B cell (primary cell): ENCODE data around the gene SLIT3. TPM values are rescaled to one million over a fixed set of nuclear protein-coding genes. Genes with fewer than 3 reads are reported as not detected.

ENCODE experiments used
- ATAC-seq: fragments of 200-7000 bp; cut with Tn5 transposase; one replicate; pipeline ENCODE4 v1.10.0; 2021; ENCODE audit warnings: low read depth, mild to moderate bottlenecking, moderate number of reproducible peaks, moderate library complexity
- CTCF ChIA-PET: fragments of 350-600 bp; sonication (Branson Sonifier 250); formaldehyde crosslinking; loops from one replicate; lab custom pipeline; 2021; ENCODE audit warnings: antibody characterized with exemption, inconsistent platforms; lab: Charles Lee
- POLR2A ChIA-PET: fragments of 350-600 bp; sonication (Branson Sonifier 250); formaldehyde crosslinking; loops from one replicate; lab custom pipeline; 2021; ENCODE audit warnings: antibody characterized with exemption; lab: Charles Lee
- DNase-seq: peaks from one replicate; pipeline ENCODE4 v3.0.0; 2013
- H2AFZ ChIP-seq: 2 replicates; pipeline ENCODE4 v1.6.1; 2012; ENCODE audit warnings: mild to moderate bottlenecking, low read depth, low read length; ENCODE audit not compliant: insufficient read depth, poor library complexity, severe bottlenecking
- H3K27ac ChIP-seq, 2 donors: 1 replicate in 1 of 2; 2 replicates in 1 of 2; pipeline ENCODE4 v1.5.1; 2012 to 2013; ENCODE audit warnings: low read length in 2 of 2, mild to moderate bottlenecking in 2 of 2, moderate library complexity in 1 of 2
- H3K27me3 ChIP-seq, 4 experiments: fragments of 200-600 bp in 1 of 4; sonication (generic) in 1 of 4; replicated peaks in 1 of 4; 1 replicate in 2 of 4; 2 replicates in 2 of 4; pipeline versions ENCODE4 v1.6.1 to v1.7.0; 2013 to 2016; ENCODE audit warnings: low read length in 3 of 4, mild to moderate bottlenecking in 2 of 4, mixed read lengths in 1 of 4, moderate library complexity in 1 of 4; ENCODE audit not compliant: insufficient read depth in 4 of 4, control insufficient read depth in 3 of 4; ENCODE audit errors: control extremely low read depth in 1 of 4
- H3K36me3 ChIP-seq, 2 experiments: replicated peaks in 1 of 2; 1 replicate in 1 of 2; 2 replicates in 1 of 2; pipeline versions ENCODE4 v1.6.1 to v1.7.1; 2013; ENCODE audit warnings: low read length in 1 of 2; ENCODE audit not compliant: insufficient read depth in 2 of 2, control insufficient read depth in 1 of 2; ENCODE audit errors: control extremely low read depth in 1 of 2, extremely low read depth in 1 of 2
- H3K4me1 ChIP-seq, 2 donors: fragments of 200-600 bp in 1 of 2; sonication (generic) in 1 of 2; 1 replicate in 1 of 2; 2 replicates in 1 of 2; pipeline versions ENCODE4 v1.5.1 to v1.6.1; 2013 to 2017; ENCODE audit warnings: low read length in 2 of 2; ENCODE audit not compliant: control insufficient read depth in 2 of 2, insufficient read depth in 2 of 2
- H3K4me2 ChIP-seq: replicated peaks from 2 replicates; pipeline ENCODE3; 2012; ENCODE audit warnings: mild to moderate bottlenecking, low read depth, low read length; ENCODE audit not compliant: poor library complexity, severe bottlenecking
- H3K4me3 ChIP-seq, 5 experiments: fragments of 200-600 bp in 1 of 5; sonication (generic) in 1 of 5; 1 replicate in 3 of 5; 2 replicates in 2 of 5; pipeline versions ENCODE4 v1.5.1 to v1.7.0; 2011 to 2016; ENCODE audit warnings: low read length in 4 of 5, mild to moderate bottlenecking in 4 of 5, low read depth in 2 of 5, control low read depth in 1 of 5, moderate library complexity in 1 of 5; ENCODE audit not compliant: insufficient read depth in 1 of 5; ENCODE audit errors: control extremely low read depth in 1 of 5, extremely low read depth in 1 of 5
- H3K79me2 ChIP-seq: fragments of 200-600 bp; sonication (generic); one replicate; pipeline ENCODE4 v1.6.0; 2016; ENCODE audit warnings: low read length; ENCODE audit not compliant: control insufficient read depth, insufficient read depth
- H3K9ac ChIP-seq: fragments of 200-600 bp; sonication (generic); 2 replicates; pipeline ENCODE4 v1.6.1; 2017; ENCODE audit warnings: mild to moderate bottlenecking, low read length, moderate library complexity
- H3K9me3 ChIP-seq, 3 donors: one replicate each; pipeline versions ENCODE4 v1.6.1 to v1.7.1; 2013; ENCODE audit warnings: low read length in 2 of 3; ENCODE audit not compliant: control insufficient read depth in 2 of 3, insufficient read depth in 1 of 3; ENCODE audit errors: control extremely low read depth in 1 of 3
- H4K20me1 ChIP-seq: 2 replicates; pipeline ENCODE4 v1.6.0; 2012; ENCODE audit warnings: mild to moderate bottlenecking, low read length; ENCODE audit not compliant: insufficient read depth, control insufficient read depth, poor library complexity, severe bottlenecking
- H3K27ac Mint-ChIP-seq: one replicate; pipeline ENCODE4 v1.8.0; 2021; ENCODE audit warnings: mixed read lengths
- H3K27me3 Mint-ChIP-seq: one replicate; pipeline ENCODE4 v1.8.0; 2021; ENCODE audit warnings: mixed read lengths
- H3K4me1 Mint-ChIP-seq: one replicate; pipeline ENCODE4 v1.8.0; 2021; ENCODE audit warnings: mixed read lengths
- H3K4me3 Mint-ChIP-seq: one replicate; pipeline ENCODE4 v1.8.0; 2021; ENCODE audit warnings: mixed read lengths
- H3K9me3 Mint-ChIP-seq: one replicate; pipeline ENCODE4 v1.8.0; 2022; ENCODE audit warnings: mixed read lengths; ENCODE audit not compliant: insufficient read depth
- CTCF ChIP-seq: fragments of 200-600 bp; IDR thresholded peaks from one replicate; pipeline ENCODE4 v1.8.0; 2022; ENCODE audit warnings: antibody characterized with exemption, mild to moderate bottlenecking
- EZH2 ChIP-seq: IDR thresholded peaks from 2 replicates; pipeline ENCODE4 v1.6.1; 2012; ENCODE audit warnings: borderline replicate concordance, low read depth, mild to moderate bottlenecking, moderate library complexity, low read length; ENCODE audit not compliant: insufficient read depth, poor library complexity, severe bottlenecking
- WGBS: methylation state at CpG from one replicate; pipeline ENCODE4 v1.1.5; 2013; ENCODE audit warnings: missing lambda C conversion rate; ENCODE audit not compliant: insufficient coverage; 5-methylcytosine and 5-hydroxymethylcytosine counted together
- intact Hi-C: fragments of 100-400 bp; cut with micrococcal nuclease; formaldehyde crosslinking; loops from one replicate; pipeline ENCODE4 v1.10.0; 2022
- polyA plus RNA-seq: library from polyadenylated mRNA; depleted of rRNA; stranded (reverse); fragments of >200 nt; gene quantifications from 2 replicates; pipeline ENCODE4 v1.2.3, GENCODE V29; 2012
- total RNA-seq, 2 donors: library from RNA; stranded (reverse); fragments of 120-200 nt in 1 of 2; gene quantifications; 1 replicate in 1 of 2; 2 replicates in 1 of 2; pipeline versions ENCODE4 v1.2.3 to v1.2.4, GENCODE V29; 2013 to 2022

SLIT3 gene
- total and polyA plus RNA-seq, 2 donors (not counting 1 experiment from before 2014, with no cell fraction given) = not detected

DNA sequence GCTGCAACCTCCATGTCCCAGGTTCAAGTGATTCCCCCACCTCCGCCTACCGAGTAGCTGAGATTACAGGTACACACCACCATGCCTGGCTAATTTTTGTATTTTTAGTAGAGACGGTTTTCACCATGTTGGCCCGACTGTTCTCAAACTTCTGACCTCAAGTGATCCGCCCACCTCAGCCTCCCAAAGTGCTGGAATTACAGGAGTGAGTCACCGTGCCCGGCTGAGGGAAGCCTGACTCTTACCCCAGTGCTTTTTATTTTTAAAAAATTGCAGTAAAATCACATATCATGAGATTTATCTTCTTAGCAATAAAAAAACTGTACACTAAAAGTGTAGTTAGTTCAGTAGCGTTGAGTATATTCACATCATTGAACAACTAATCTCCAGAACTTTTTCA is 105.3 kb downstream of the SLIT3 start:
- ATAC-seq (no peak), DNase-seq (no peak)
- Histone ChIP-seq H3K79me2 (no peaks in the 10 kb centered on the region), H3K27ac (no peak overlapping the region), H3K36me3 (no peaks in the 10 kb centered on the region), H3K9me3 (peaks cover 0 to 3% (median 0%) of the 10 kb centered on the region in 3 donors), H3K4me1 (no peaks in the 10 kb centered on the region), H3K27me3 (no peaks in the 10 kb centered on the region), H3K4me3 (no peak overlapping the region), H2AFZ (no peak overlapping the region), H3K9ac (no peak overlapping the region), H3K4me2 (no peak overlapping the region), H4K20me1 (no peaks in the 10 kb centered on the region)
- ChIA-PET POLR2A (no interaction called here), CTCF (no interaction called here)
- H3K27ac Mint-ChIP-seq = no peak overlapping the region
- WGBS = no CpG with 5 or more reads among the region's 8 CpGs
- TF ChIP-seq CTCF = no peak
- TF ChIP-seq EZH2 = no peak
- peaks cover 6% of the 10 kb centered on the region for H3K27me3 Mint-ChIP-seq
- intact Hi-C loops = no loop called here
- H3K4me1 Mint-ChIP-seq = no peaks in the 10 kb centered on the region
- H3K4me3 Mint-ChIP-seq = no peak overlapping the region
- H3K9me3 Mint-ChIP-seq = no peaks in the 10 kb centered on the region

GRCh38 chr5:169192536-169192935 is 108.4 kb downstream of the SLIT3 start:
- Histone ChIP-seq H3K4me2 (no peak overlapping the region), H3K27me3 (no peaks in the 10 kb centered on the region), H2AFZ (no peak overlapping the region), H3K79me2 (no peaks in the 10 kb centered on the region), H3K9me3 (peaks cover 0 to 9% (median 0%) of the 10 kb centered on the region in 3 donors), H3K27ac (no peak overlapping the region), H3K36me3 (no peaks in the 10 kb centered on the region), H3K4me1 (no peaks in the 10 kb centered on the region), H3K4me3 (no peak overlapping the region), H4K20me1 (no peaks in the 10 kb centered on the region), H3K9ac (no peak overlapping the region)
- CTCF ChIA-PET = no interaction called here
- no peak for ATAC-seq
- Mint-ChIP-seq H3K27ac (no peak overlapping the region), H3K4me1 (no peaks in the 10 kb centered on the region), H3K4me3 (no peak overlapping the region), H3K9me3 (no peaks in the 10 kb centered on the region), H3K27me3 (peaks cover 6% of the 10 kb centered on the region)
- POLR2A ChIA-PET = no interaction called here
- TF ChIP-seq CTCF (no peak), EZH2 (no peak)
- no peak for DNase-seq
- intact Hi-C loops = no loop called here
- WGBS = 64% methylated on average over 3 of the region's 3 CpGs
